GM12892 (cell line): Measurements from ENCODE around the gene MAP1S.

Source experiments
- DNase-seq: peaks from one replicate; pipeline ENCODE4 v3.0.0; 2011; ENCODE audit not compliant: insufficient read length
- FAIRE-seq: peaks from 2 replicates; lab custom pipeline; 2011; peaks lifted over from hg19 to GRCh38; lab: Jason Lieb, UNC
- POLR2A ChIP-seq: IDR thresholded peaks from 2 replicates; pipeline ENCODE4 v1.6.1; 2011; ENCODE audit warnings: low read depth, low read length, control low read depth
- POLR2AphosphoS5 ChIP-seq: IDR thresholded peaks from 2 replicates; pipeline ENCODE4 v1.6.1; 2011; ENCODE audit warnings: low read depth, low read length, control low read depth
- TAF1 ChIP-seq: IDR thresholded peaks from 2 replicates; pipeline ENCODE4 v1.6.1; 2011; ENCODE audit warnings: low read depth, mild to moderate bottlenecking, control low read depth, low read length, borderline replicate concordance

Gene MAP1S

DNA sequence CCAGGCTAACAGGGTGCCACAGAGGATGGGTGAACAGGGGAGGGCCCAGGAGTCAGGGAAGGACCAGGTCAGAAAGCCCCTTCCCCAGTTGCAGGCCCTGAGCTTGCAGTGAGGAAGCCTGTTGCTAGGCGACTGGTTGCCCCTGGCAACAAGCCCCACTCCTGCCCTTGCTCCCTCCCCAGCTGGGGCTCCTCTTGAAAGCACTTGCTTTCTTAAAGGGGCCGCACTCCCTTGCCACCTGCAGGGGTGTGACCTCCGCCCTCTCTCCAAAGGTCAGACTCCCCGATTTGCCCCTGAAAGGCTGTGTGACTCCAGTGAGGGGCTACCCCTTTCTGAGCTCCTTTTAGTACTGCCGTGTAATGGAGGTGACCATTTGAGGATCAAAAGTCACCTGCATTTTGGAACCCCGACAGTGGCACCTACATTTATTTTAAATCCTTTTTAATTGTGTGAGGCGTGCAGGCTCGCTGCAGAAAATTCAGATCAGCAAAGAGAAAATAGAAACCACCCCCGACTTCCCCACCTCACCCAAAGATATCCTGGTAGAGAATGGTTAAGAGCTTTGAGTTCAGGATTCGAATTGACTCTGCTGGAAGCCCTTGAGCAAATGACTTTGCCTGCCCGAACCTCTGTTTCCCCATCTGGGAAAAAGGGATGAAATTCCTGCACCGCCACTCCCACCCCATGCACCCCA, 36.8 kb downstream of the MAP1S start:
- peak; percentile 94 for FAIRE-seq
- peak; percentile 74 for DNase-seq
- TF ChIP-seq POLR2A, result no peak
- TF ChIP-seq POLR2AphosphoS5, result no peak
- no peak for TF ChIP-seq TAF1

DNA sequence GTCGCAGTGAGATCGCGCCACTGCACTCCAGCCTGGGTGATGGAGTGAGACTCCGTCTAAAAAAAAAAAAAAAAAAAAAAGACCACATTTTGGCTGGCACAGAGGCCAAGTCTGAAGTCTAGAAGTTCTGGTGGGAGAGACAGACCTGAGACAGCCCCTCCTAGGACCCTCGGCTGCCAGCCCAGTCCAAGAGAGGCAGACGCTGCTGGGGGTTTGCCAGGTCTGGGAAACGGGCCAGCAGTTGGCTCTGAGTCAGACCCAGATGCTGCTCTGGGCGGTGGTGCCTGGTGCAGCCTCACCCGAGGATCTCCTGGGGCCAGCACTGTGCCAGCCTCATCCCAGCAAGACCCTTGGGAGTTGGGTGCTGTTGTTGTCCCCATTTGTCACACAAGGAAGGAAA, 37.8 kb downstream of the MAP1S start:
- DNase-seq, result no peak
- TF ChIP-seq POLR2A (no peak), TAF1 (no peak), POLR2AphosphoS5 (no peak)
- FAIRE-seq, result no peak

DNA sequence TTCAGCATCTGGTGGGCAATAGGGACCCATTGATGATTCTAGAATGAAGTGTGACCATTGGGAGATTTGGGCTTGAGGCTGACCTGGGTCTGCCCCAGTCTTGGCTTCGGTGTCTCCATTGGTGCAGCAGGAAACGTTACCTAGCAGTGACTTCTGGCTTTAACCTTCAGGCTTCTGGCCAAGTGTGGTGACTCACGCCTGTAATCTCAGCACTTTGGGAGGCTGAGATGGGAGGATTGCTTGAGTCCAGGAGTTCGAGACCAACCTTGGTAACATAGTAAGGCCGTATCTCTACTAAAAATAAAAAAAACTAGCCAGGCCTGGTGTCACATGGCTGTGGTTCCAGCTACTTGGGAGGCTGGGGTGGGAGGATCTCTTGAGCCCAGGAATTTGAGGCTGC, 39.2 kb downstream of the MAP1S start:
- no peak for TF ChIP-seq POLR2A
- no peak for TF ChIP-seq TAF1
- no peak for TF ChIP-seq POLR2AphosphoS5
- DNase-seq (no peak), FAIRE-seq (no peak)

DNA sequence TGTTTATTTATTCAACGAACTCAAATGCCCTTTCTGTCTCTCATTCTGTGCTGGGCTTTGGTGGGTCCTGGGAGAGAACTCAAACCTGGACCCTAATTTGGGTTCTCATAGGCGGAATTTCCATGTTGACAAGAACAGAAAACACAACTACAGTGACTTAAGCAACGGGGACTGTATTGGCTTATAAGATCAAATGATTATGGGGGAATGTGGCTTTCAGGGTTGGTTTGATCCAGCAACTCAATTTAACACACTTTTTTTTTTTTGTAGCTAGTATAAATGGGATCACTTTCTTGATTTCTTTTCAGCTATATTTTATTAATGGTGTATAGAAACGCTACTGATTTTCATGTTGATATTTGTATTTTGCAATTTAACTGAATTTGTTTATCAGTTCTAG, 41.9 kb downstream of the MAP1S start:
- DNase-seq (no peak), FAIRE-seq (peak; percentile 9)
- TF ChIP-seq POLR2A (no peak), TAF1 (no peak), POLR2AphosphoS5 (no peak)

DNA sequence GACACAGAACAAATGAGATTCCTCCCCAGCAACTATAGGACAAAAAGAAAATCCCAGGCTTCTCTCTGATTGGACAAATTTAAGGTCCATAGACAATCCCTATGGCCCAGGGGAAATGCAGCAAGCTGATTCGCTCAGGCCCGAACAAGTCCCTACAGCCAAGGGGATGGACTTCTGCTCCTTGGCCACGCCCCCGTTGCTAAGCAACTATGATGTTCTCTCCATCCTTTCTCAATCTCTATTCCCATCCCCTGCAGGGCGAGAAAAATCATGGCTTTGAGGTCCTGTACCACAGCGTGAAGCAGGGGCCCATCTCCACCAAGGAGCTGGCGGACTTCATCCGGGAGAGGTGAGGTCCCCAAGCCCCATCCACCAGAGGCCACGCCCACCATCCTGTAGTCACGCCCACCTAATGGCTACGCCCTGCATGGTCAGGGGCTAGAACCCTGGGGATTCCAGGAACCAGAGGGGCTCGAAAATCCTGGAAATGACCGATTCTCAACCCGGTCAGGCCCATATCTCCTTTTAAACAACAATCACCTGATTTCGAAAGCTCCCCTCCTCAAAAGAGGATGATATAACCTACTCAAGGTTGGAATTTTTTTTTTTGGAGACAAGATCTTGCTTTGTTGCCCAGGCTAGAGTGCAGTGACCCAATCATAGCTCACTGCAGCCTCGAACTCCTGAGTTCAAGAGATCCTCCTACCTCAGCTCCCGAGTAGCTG, 43.4 kb downstream of the MAP1S start:
- FAIRE-seq, result no peak
- DNase-seq, result no peak
- TF ChIP-seq TAF1 (no peak), POLR2AphosphoS5 (no peak), POLR2A (no peak)

GRCh38 chr19:17764348-17764747, 45.1 kb downstream of the MAP1S start:
- TF ChIP-seq POLR2AphosphoS5, result no peak
- no peak for TF ChIP-seq POLR2A
- no peak for TF ChIP-seq TAF1
- DNase-seq (no peak), FAIRE-seq (no peak)

DNA sequence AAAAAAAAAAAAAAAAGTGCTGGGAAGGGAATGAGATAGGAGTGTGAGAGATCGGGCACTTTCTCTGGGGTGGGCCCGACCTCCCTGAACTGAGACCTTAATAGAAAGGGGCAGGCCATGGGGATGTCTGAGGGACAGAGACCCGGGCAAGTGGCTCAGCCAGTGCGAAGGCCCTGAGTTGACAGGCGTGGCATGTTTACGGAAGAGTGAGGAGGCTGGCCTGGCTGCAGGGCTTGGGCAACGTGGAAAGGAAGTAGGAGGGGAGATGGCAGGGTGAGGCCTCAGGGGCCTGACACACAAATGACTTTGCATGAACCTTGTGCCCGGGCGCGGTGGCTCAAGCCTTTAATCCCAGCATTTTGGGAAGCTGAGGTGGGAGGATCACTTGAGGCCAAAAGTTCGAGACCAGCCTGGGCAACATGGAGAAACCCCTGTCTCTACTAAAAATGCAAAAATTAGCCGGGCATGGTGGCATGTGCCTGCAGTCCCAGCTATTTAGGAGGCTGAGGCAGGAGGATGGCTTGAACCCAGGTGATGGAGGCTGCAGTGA, 45.9 kb downstream of the MAP1S start:
- no peak for FAIRE-seq
- no peak for TF ChIP-seq POLR2AphosphoS5
- no peak for TF ChIP-seq POLR2A
- TF ChIP-seq TAF1, result no peak
- DNase-seq, result no peak

DNA sequence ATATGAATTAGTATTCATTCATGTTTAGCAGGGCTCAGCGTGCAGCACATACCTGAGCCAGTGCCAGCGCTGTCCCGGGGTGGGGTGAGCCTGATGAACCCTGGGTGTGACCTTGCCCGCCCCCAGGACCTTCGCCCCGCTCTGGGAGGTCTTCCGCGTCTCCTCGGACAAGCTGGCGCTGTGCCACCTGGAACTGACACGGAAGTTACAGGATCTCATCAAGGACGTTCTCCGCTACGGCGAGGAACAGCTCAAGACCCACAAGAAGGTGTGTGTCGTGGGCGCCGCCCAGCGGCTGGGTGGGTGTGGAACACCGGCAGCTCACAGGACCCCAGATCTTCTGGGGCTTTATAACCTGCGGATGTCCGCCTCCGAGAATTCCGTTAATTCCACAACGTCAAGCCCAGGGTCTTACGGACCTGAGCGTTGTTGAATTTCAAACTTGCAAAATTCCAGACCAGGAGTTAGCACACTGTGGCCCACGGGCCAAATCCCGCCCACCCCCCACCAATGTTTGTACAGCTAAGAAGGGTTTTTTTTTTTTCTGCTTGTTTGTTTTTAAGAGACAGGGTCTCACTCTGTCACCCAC, 47.4 kb downstream of the MAP1S start:
- DNase-seq, result no peak
- peak; percentile 74 for FAIRE-seq
- TF ChIP-seq POLR2A (no peak), POLR2AphosphoS5 (no peak), TAF1 (no peak)

DNA sequence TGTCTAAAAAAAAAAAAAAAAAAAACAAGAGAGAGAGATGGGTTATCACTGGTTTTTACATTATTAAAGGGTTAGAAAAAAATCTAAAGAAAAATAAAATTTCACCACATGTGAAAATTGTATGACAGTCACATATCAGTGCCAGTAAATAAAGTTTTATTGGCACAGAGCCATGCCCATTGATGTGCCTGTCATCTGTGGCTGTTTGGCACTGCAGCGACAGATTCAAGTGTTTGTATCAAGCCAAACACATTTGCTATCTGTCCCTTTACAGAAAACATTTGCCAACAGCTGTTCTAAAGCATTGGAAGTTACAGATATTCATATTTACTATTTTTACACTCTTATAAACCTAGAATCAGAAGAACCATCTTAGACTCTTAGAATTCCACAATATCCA, 48.3 kb downstream of the MAP1S start:
- FAIRE-seq (no peak), DNase-seq (no peak)
- TF ChIP-seq POLR2AphosphoS5, result no peak
- TF ChIP-seq POLR2A, result no peak
- no peak for TF ChIP-seq TAF1

GRCh38 chr19:17770613-17771012, 51.3 kb downstream of the MAP1S start:
- TF ChIP-seq POLR2AphosphoS5 (no peak), TAF1 (no peak), POLR2A (no peak)
- FAIRE-seq, result no peak
- DNase-seq, result no peak

- TF ChIP-seq TAF1 (no peak), POLR2A (no peak), POLR2AphosphoS5 (no peak)
- DNase-seq (no peak), FAIRE-seq (no peak)
These were observed 52.9 kb downstream of the MAP1S start for GRCh38 chr19:17772172-17772571.

- TF ChIP-seq POLR2A (no peak), POLR2AphosphoS5 (no peak), TAF1 (no peak)
- DNase-seq (no peak), FAIRE-seq (no peak)
These were observed 56.1 kb downstream of the MAP1S start for GRCh38 chr19:17775245-17775927.
